Measurements from ENCODE around the gene MIOS.
"Not testable (repeated sequence)": the region's sequence is repeated elsewhere in the genome, so short reads cannot be mapped to it uniquely, and the experiment has no call there.

The MIOS gene

GRCh38 chr7:7553386-7553785, 13.3 kb upstream of the MIOS start:
- in situ Hi-C loops (cut with MboI; ENCODE audit: low sequenced_read_pairs): no loop called here

- in situ Hi-C loops (cut with MboI; ENCODE audit: low sequenced_read_pairs): no loop called here
Measured at GRCh38 chr7:7554021-7554432, 12.7 kb upstream of the MIOS start.

- in situ Hi-C loops (cut with MboI; ENCODE audit: low sequenced_read_pairs): no loop called here
Measured at GRCh38 chr7:7554649-7555575, 11.8 kb upstream of the MIOS start.

- in situ Hi-C loops (cut with MboI; ENCODE audit: low sequenced_read_pairs): no loop called here
Measured at GRCh38 chr7:7556852-7557251, 9.8 kb upstream of the MIOS start.

GRCh38 chr7:7557252-7557651, 9.4 kb upstream of the MIOS start:
- in situ Hi-C loops (cut with MboI; ENCODE audit: low sequenced_read_pairs): no loop called here

GRCh38 chr7:7561591-7561990, 5.1 kb upstream of the MIOS start:
- in situ Hi-C loops (cut with MboI; ENCODE audit: low sequenced_read_pairs): not testable (repeated sequence)

GRCh38 chr7:7562736-7563135, 3.9 kb upstream of the MIOS start:
- in situ Hi-C loops (cut with MboI; ENCODE audit: low sequenced_read_pairs): no loop called here

GRCh38 chr7:7563269-7563668, 3.4 kb upstream of the MIOS start:
- in situ Hi-C loops (cut with MboI; ENCODE audit: low sequenced_read_pairs): no loop called here

- in situ Hi-C loops (cut with MboI; ENCODE audit: low sequenced_read_pairs): no loop called here
Measured at GRCh38 chr7:7563813-7564212, 2.9 kb upstream of the MIOS start.

- in situ Hi-C loops (cut with MboI; ENCODE audit: low sequenced_read_pairs): no loop called here
Measured at GRCh38 chr7:7564323-7564780, 2.3 kb upstream of the MIOS start.

GRCh38 chr7:7565018-7565680, 1.5 kb upstream of the MIOS start:
- in situ Hi-C loops (cut with MboI; ENCODE audit: low sequenced_read_pairs): no loop called here

GRCh38 chr7:7565746-7566650, 686 bp upstream of the MIOS start:
- in situ Hi-C loops (cut with MboI; ENCODE audit: low sequenced_read_pairs): no loop called here

- in situ Hi-C loops (cut with MboI; ENCODE audit: low sequenced_read_pairs): no loop called here
Measured at GRCh38 chr7:7567898-7568531, 1.3 kb downstream of the MIOS start.

- in situ Hi-C loops (cut with MboI; ENCODE audit: low sequenced_read_pairs): no loop called here
Measured at GRCh38 chr7:7568553-7568952, 1.9 kb downstream of the MIOS start.

GRCh38 chr7:7569081-7569527, 2.4 kb downstream of the MIOS start:
- in situ Hi-C loops (cut with MboI; ENCODE audit: low sequenced_read_pairs): no loop called here

- in situ Hi-C loops (cut with MboI; ENCODE audit: low sequenced_read_pairs): no loop called here
Measured at GRCh38 chr7:7569615-7570014, 2.9 kb downstream of the MIOS start.

- in situ Hi-C loops (cut with MboI; ENCODE audit: low sequenced_read_pairs): no loop called here
Measured at GRCh38 chr7:7570584-7570983, 3.9 kb downstream of the MIOS start.

GRCh38 chr7:7573701-7574100, 7.0 kb downstream of the MIOS start:
- in situ Hi-C loops (cut with MboI; ENCODE audit: low sequenced_read_pairs): no loop called here

GRCh38 chr7:7576344-7576743, 9.7 kb downstream of the MIOS start:
- in situ Hi-C loops (cut with MboI; ENCODE audit: low sequenced_read_pairs): loop anchor here (25.0 kb wide), 1 partner anchor 636 kb away; no protein-coding TSS in a partner anchor

- in situ Hi-C loops (cut with MboI; ENCODE audit: low sequenced_read_pairs): loop anchor here (25.0 kb wide), 1 partner anchor 634 kb away; no protein-coding TSS in a partner anchor
Measured at GRCh38 chr7:7577888-7578287, 11.2 kb downstream of the MIOS start.

Data from HL-60/S4 treated with retinoic acid at 250 ng/mL for 4 days and 3 days (cell line).